T-helper 2 cell treated with Interferon-gamma antibody and Interleukin-4, amounts not matched to agents 5 μg/mL and 100 μg/mL, for 36 hours (primary cell): ENCODE data around the gene CEP128.

Experiments
- DNase-seq: peaks from one replicate; pipeline ENCODE4 v3.0.0; 2021; ENCODE audit warnings: low spot score
- H3K27ac Mint-ChIP-seq: one replicate; pipeline ENCODE4 v1.8.0; 2021; ENCODE audit warnings: mild to moderate bottlenecking, mixed read lengths
- H3K27me3 Mint-ChIP-seq: one replicate; pipeline ENCODE4 v1.8.0; 2021; ENCODE audit warnings: low read depth, mixed read lengths
- H3K36me3 Mint-ChIP-seq: one replicate; pipeline ENCODE4 v1.8.0; 2021; ENCODE audit warnings: low read depth, mixed read lengths
- H3K4me1 Mint-ChIP-seq: one replicate; pipeline ENCODE4 v1.8.0; 2021; ENCODE audit warnings: low read depth, mixed read lengths
- H3K4me3 Mint-ChIP-seq: one replicate; pipeline ENCODE4 v1.8.0; 2022; ENCODE audit warnings: mild to moderate bottlenecking, moderate library complexity, mixed read lengths
- H3K9me3 Mint-ChIP-seq: one replicate; pipeline ENCODE4 v1.8.0; 2021; ENCODE audit warnings: mixed read lengths

Gene CEP128

DNA sequence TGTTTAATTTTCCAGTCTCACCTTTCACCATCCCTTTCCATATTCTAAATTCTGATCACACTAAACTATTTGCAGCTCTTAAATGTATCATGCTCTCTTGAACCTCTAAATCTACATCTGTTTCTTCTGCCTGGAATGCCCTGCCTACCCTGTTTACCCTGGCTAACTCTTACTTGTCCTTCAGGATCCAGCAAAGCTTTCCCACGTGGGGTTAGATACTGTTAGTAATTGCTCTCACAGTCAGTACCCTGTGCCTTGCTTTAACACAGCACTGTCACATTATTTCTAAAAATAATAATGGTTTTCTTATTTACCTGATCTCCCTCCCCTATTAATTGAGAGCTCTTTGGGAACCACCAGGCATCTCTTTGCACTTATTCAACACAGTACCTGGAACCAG is 333.0 kb downstream of the CEP128 start:
- Mint-ChIP-seq H3K36me3 (no peaks in the 10 kb centered on the region), H3K27me3 (no peaks in the 10 kb centered on the region), H3K4me1 (no peaks in the 10 kb centered on the region), H3K4me3 (no peak overlapping the region), H3K9me3 (no peaks in the 10 kb centered on the region), H3K27ac (no peak overlapping the region)
- DNase-seq, result no peak

DNA sequence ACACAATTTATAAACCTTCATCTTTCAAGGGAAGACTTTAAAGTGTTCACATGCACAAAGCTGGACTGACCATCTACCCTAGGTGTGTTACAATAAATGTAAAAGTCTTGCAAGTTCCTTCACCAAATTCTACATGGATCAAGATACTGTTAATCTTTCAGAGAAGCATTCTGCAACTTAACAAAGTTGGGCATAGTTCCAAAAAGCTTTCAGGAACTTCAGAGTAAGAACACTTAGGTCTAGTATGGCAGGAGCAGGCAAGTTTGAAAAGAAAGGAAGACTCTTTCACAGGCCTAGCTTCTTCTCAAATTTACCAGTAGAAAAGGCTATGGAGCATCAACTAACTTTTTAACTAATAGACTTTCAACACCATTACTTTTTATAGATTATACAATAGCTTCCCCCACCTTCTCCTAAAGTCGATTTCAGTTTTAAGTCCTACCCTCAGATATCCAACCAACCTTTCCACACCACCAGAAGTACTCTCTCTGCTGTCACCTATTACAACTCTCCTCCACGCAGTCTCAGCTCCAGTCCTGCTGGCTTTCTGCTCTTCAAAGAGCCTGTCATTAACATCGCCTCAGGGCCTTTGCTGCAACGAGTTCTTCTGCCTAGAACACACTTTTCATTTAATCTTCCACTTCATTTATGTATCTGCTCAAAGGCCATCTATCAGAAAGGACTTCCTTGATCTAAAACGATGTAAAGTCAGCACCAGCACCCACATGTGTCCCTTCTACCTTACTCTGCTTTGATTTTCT is 333.9 kb downstream of the CEP128 start:
- DNase-seq, result no peak
- Mint-ChIP-seq H3K27me3 (no peaks in the 10 kb centered on the region), H3K9me3 (no peaks in the 10 kb centered on the region), H3K4me3 (no peak overlapping the region), H3K4me1 (no peaks in the 10 kb centered on the region), H3K36me3 (no peaks in the 10 kb centered on the region), H3K27ac (no peak overlapping the region)

GRCh38 chr14:80606347-80606772 is 335.2 kb downstream of the CEP128 start:
- Mint-ChIP-seq H3K9me3 (no peaks in the 10 kb centered on the region), H3K27me3 (no peaks in the 10 kb centered on the region), H3K36me3 (no peaks in the 10 kb centered on the region), H3K4me1 (no peaks in the 10 kb centered on the region), H3K4me3 (no peak overlapping the region), H3K27ac (no peak overlapping the region)
- no peak for DNase-seq

DNA sequence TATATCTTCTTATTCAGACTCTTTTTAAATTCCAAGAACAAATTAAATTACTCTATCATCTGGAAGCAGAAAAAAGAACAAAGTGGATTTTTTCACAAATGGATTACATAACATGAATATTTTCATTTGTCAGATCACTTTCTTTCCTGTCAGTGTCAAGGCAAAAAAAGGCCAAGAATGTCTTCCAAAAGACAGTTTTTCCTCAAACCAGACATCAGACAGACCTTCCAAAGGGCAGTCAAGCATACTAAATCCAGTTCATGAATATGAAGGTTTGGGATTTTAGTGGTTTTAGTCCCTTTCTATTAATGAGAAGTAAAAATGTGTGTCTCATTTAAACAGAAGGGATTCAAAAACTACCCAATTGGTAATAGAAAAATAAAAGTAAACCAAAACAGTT is 336.0 kb downstream of the CEP128 start:
- DNase-seq, result no peak
- H3K4me3 Mint-ChIP-seq, result no peak overlapping the region
- no peaks in the 10 kb centered on the region for H3K27me3 Mint-ChIP-seq
- H3K36me3 Mint-ChIP-seq, result no peaks in the 10 kb centered on the region
- no peaks in the 10 kb centered on the region for H3K9me3 Mint-ChIP-seq
- H3K4me1 Mint-ChIP-seq, result no peaks in the 10 kb centered on the region
- no peak overlapping the region for H3K27ac Mint-ChIP-seq

DNA sequence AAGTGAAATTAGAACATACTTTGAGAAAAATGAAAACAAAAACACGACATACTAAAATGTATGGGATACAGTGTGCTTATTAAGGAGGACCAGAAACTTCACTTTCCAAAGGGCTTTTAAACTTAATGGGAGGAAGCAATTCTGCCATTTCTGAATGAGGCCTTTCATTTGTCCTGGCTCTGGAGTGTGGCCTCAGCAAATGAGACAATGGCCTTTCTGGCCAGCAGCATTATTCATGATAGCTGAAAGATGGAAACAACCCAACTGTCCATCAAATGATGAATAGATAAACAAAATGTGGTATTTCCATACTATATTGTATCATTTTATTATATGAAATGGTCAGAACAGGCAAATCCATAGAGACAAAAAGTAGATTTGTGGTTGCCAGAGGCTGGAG is 338.6 kb downstream of the CEP128 start:
- Mint-ChIP-seq H3K27me3 (no peaks in the 10 kb centered on the region), H3K4me1 (no peaks in the 10 kb centered on the region), H3K36me3 (no peaks in the 10 kb centered on the region), H3K27ac (no peak overlapping the region), H3K9me3 (no peaks in the 10 kb centered on the region), H3K4me3 (no peak overlapping the region)
- DNase-seq, result no peak

DNA sequence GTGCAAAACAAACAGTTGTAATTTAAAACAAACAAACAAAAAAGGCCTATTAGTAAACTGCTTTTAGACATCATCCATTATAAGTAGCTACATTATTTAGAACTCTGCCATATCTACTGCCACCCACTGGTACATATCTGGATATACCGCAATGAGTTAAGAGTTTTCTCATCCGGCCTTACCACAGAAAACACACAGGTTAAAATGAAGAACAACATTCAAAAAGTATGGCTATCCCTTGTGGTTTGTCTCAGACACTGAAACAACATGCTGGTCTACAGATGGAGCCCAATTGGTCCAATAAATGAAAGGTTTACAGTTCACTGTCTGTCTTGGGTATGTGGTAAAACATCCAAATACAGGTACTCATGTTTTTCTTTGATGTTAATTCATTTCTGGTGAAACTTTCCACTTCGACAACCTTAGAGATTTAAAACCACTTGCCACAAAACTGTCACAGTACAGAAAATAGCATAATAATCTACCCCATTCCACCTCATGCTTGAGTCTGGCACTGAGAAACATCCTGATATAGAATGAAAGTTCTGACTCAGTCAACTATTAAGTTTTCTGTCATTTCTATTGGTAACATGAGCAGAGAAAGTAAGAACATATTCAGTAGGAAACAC is 354.3 kb downstream of the CEP128 start:
- Mint-ChIP-seq H3K4me1 (peaks cover 10% of the 10 kb centered on the region), H3K27me3 (peaks cover 9% of the 10 kb centered on the region), H3K9me3 (peaks cover 3% of the 10 kb centered on the region), H3K27ac (peak overlapping the region; percentile 32), H3K36me3 (no peaks in the 10 kb centered on the region), H3K4me3 (no peak overlapping the region)
- DNase-seq, result peak; percentile 26

DNA sequence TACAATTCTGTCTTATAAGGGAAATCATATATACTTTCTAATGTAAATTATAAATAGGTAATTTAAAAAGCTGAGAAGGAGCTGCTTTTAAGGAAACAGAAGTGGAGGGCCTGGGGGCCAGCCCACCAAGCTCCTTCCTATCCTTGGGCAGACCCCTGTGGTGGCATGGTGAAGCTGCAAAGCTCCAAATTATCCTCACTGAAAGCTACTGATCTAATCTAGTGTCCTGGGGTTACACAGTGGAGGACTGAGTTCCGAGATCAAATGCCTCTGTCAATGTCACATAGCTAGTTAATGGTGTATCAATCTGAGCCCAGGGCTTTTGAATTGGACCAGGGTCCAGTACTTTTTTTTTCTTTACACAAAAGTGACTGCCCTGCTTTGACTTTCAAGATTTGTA is 355.4 kb downstream of the CEP128 start:
- no peaks in the 10 kb centered on the region for H3K9me3 Mint-ChIP-seq
- no peak overlapping the region for H3K27ac Mint-ChIP-seq
- no peak overlapping the region for H3K4me3 Mint-ChIP-seq
- H3K4me1 Mint-ChIP-seq, result peaks cover 10% of the 10 kb centered on the region
- no peak for DNase-seq
- H3K27me3 Mint-ChIP-seq, result peaks cover 9% of the 10 kb centered on the region
- no peaks in the 10 kb centered on the region for H3K36me3 Mint-ChIP-seq

DNA sequence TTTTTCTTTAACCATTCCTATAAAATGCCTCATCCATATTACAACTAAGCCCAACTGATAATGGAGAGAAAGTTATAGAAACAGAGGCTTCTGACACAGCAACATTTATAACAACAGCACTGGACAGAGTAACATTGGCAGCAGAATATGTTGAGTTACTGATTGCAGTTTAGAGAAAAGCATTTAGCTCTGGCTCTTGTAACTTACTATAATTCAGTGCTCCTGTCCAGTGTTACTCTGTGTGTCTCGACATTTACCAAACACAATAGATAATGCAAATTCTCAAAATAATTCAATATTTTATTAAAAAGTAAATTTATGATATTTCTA is 356.1 kb downstream of the CEP128 start:
- Mint-ChIP-seq H3K27ac (no peak overlapping the region), H3K27me3 (peaks cover 6% of the 10 kb centered on the region)

DNA sequence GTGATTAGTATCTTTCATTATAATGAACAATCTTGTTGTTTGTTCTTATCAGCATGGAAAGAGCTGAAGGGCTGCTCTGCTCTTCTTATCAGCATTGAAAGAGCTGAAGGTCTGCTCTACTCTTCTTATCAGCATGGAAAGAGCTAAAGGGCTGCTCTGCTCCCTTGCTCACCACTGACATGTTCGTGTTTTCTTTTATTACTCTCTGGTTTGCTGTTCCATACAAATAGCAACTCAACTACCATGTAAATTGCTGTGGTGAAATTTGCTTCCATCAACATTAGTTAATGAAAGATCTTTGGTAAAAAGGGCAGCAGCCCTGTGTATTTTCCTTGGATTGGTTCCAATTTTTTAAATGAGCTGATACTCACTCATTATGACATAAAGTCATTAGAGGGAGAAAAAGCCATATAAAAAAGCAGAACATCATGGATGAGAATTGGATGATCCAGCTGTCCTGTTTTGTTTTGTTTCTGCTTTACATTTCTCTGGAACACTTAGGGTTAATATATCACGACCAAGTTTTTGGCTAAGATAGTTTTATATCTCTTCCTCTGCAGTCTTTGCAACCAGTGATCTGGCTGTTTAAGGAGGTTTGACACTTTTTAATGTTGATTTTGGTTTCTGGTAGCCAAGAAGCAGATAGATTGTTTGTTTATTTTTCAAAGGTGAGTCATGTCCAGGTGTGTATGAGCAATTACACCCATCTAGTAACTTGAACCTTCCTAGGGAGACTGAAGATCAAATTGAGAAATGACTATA is 356.6 kb downstream of the CEP128 start:
- no peak overlapping the region for H3K4me3 Mint-ChIP-seq
- H3K27ac Mint-ChIP-seq, result no peak overlapping the region
- no peaks in the 10 kb centered on the region for H3K9me3 Mint-ChIP-seq
- no peaks in the 10 kb centered on the region for H3K36me3 Mint-ChIP-seq
- peaks cover 10% of the 10 kb centered on the region for H3K4me1 Mint-ChIP-seq
- DNase-seq, result no peak
- H3K27me3 Mint-ChIP-seq, result peaks cover 6% of the 10 kb centered on the region

More for the DNA sequence above, 356.1 kb downstream of the CEP128 start:
- no peak overlapping the region for H3K4me3 Mint-ChIP-seq
- H3K4me1 Mint-ChIP-seq, result peaks cover 10% of the 10 kb centered on the region
- no peak for DNase-seq
- H3K36me3 Mint-ChIP-seq, result no peaks in the 10 kb centered on the region
- H3K9me3 Mint-ChIP-seq, result no peaks in the 10 kb centered on the region

DNA sequence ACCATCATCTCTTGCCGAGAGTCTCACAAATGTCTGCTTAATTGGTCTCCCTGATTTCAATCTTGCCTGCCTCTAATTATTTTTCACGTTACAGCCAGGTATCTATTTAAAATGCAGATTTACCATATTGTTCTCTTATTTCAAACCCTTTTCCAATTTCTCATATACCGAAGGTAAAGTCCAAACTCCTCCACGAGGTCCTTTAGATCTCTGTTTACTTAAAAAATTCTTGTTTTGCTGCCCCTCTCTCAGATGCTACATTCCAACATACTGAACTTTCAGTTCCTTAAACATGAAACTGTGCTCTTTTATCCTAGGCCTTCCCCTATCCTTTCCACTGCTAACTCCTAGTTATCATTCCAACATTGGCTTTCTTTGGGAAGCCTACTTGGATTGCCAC is 363.9 kb downstream of the CEP128 start:
- Mint-ChIP-seq H3K27me3 (no peaks in the 10 kb centered on the region), H3K27ac (no peak overlapping the region), H3K4me3 (no peak overlapping the region), H3K4me1 (no peaks in the 10 kb centered on the region), H3K9me3 (no peaks in the 10 kb centered on the region), H3K36me3 (no peaks in the 10 kb centered on the region)
- DNase-seq, result no peak

- Mint-ChIP-seq H3K36me3 (no peaks in the 10 kb centered on the region), H3K9me3 (no peaks in the 10 kb centered on the region), H3K27me3 (no peaks in the 10 kb centered on the region), H3K27ac (no peak overlapping the region), H3K4me3 (no peak overlapping the region), H3K4me1 (no peaks in the 10 kb centered on the region)
- no peak for DNase-seq
Observed at GRCh38 chr14:80576401-80576800, 365.1 kb downstream of the CEP128 start.

GRCh38 chr14:80575763-80576162 is 365.8 kb downstream of the CEP128 start:
- Mint-ChIP-seq H3K36me3 (no peaks in the 10 kb centered on the region), H3K27ac (no peak overlapping the region), H3K9me3 (no peaks in the 10 kb centered on the region), H3K27me3 (no peaks in the 10 kb centered on the region), H3K4me1 (no peaks in the 10 kb centered on the region), H3K4me3 (no peak overlapping the region)
- no peak for DNase-seq

DNA sequence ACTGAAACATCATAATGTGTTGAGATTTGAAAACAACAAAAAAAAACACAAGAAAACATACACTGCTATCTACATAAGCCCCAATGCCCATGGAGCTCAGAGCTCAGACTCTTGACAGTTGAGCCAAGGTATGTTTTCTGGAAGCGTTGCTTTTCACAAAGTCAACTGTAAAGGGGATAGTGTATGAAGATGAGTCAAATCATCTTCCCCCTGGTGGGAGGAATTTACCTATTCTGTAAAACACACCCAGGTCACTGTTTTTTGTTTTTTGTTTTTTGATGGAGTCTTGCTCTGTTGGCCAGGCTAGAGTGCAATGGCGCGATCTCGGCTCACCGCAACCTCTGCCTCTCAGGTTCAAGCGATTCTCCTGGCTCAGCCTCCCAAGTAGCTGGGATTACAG is 368.9 kb downstream of the CEP128 start:
- no peaks in the 10 kb centered on the region for H3K9me3 Mint-ChIP-seq
- H3K36me3 Mint-ChIP-seq, result no peaks in the 10 kb centered on the region
- H3K27ac Mint-ChIP-seq, result no peak overlapping the region
- no peak for DNase-seq
- H3K4me3 Mint-ChIP-seq, result no peak overlapping the region
- no peaks in the 10 kb centered on the region for H3K27me3 Mint-ChIP-seq
- H3K4me1 Mint-ChIP-seq, result no peaks in the 10 kb centered on the region

GRCh38 chr14:80570930-80571298 is 370.6 kb downstream of the CEP128 start:
- H3K4me1 Mint-ChIP-seq, result no peaks in the 10 kb centered on the region
- H3K27me3 Mint-ChIP-seq, result no peaks in the 10 kb centered on the region
- H3K4me3 Mint-ChIP-seq, result no peak overlapping the region
- no peak for DNase-seq
- H3K9me3 Mint-ChIP-seq, result no peaks in the 10 kb centered on the region
- no peak overlapping the region for H3K27ac Mint-ChIP-seq
- H3K36me3 Mint-ChIP-seq, result no peaks in the 10 kb centered on the region
